Epithelial cell of esophagus (primary cell): ENCODE data around the gene MIF.
A peak's percentile ranks its signal among the peaks of the same experiment; 100 is the strongest.
"Not testable (repeated sequence)": the region's sequence is repeated elsewhere in the genome, so short reads cannot be mapped to it uniquely, and the experiment has no call there.

ENCODE experiments used
- DNase-seq: peaks from one replicate; pipeline ENCODE4 v3.0.0; 2010; ENCODE audit warnings: low read depth
- H3K4me3 ChIP-seq: 2 replicates; pipeline ENCODE4 v1.5.1; 2011; ENCODE audit warnings: mild to moderate bottlenecking, low read length, control low read depth
- TF ChIP-seq, protein P1 (sequence below): IDR thresholded peaks from 2 replicates; pipeline ENCODE4 v1.5.1; 2011; ENCODE audit warnings: low read depth, mild to moderate bottlenecking, low read length, control low read depth, inconsistent platforms; ENCODE audit not compliant: insufficient read depth; ENCODE audit errors: missing control alignments

MIF gene

GRCh38 chr22:23913306-23913660 lies 19.1 kb downstream of the MIF start:
- DNase-seq = no peak
- H3K4me3 ChIP-seq = peak overlapping the region; percentile 73
- TF ChIP-seq, protein P1, sequence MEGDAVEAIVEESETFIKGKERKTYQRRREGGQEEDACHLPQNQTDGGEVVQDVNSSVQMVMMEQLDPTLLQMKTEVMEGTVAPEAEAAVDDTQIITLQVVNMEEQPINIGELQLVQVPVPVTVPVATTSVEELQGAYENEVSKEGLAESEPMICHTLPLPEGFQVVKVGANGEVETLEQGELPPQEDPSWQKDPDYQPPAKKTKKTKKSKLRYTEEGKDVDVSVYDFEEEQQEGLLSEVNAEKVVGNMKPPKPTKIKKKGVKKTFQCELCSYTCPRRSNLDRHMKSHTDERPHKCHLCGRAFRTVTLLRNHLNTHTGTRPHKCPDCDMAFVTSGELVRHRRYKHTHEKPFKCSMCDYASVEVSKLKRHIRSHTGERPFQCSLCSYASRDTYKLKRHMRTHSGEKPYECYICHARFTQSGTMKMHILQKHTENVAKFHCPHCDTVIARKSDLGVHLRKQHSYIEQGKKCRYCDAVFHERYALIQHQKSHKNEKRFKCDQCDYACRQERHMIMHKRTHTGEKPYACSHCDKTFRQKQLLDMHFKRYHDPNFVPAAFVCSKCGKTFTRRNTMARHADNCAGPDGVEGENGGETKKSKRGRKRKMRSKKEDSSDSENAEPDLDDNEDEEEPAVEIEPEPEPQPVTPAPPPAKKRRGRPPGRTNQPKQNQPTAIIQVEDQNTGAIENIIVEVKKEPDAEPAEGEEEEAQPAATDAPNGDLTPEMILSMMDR = no peak

GRCh38 chr22:23913661-23914353 lies 19.6 kb downstream of the MIF start:
- peak overlapping the region; percentile 73 for H3K4me3 ChIP-seq
- peak; percentile 99 for DNase-seq
- TF ChIP-seq, protein P1 = no peak

GRCh38 chr22:23915290-23915689 lies 21.1 kb downstream of the MIF start:
- no peak overlapping the region for H3K4me3 ChIP-seq
- no peak for DNase-seq
- TF ChIP-seq, protein P1 = no peak

- H3K4me3 ChIP-seq, DNase-seq: not testable (repeated sequence)
Measured at GRCh38 chr22:23920267-23920611, 26.1 kb downstream of the MIF start.

GRCh38 chr22:23921586-23922201 lies 27.5 kb downstream of the MIF start:
- not testable (repeated sequence) for H3K4me3 ChIP-seq
- DNase-seq = peak; percentile 77

DNA sequence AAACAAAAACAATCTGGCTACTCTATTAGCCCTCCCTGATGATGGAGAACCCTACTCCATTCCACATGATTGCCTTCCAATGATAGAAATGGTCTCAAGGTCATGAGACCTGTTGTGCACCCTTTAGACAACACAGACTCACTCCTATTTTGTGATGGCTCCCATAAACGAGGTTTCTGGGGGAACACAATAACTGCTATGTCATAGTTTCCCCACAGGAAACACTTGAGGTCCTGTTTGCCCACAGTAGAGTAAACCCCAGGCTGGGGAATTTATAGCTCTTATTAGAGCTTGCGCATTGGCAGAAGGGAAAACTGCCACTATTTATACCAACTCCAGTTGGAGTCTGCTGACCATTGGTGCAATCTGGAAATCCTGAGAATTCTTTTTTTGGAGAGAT lies 28.7 kb downstream of the MIF start:
- TF ChIP-seq, protein P1 = no peak
- H3K4me3 ChIP-seq = no peak overlapping the region
- no peak for DNase-seq

- DNase-seq = no peak
- TF ChIP-seq, protein P1 = no peak
- H3K4me3 ChIP-seq = no peak overlapping the region
Measured at GRCh38 chr22:23925020-23925606, 30.9 kb downstream of the MIF start.

- DNase-seq = no peak
- no peak overlapping the region for H3K4me3 ChIP-seq
- TF ChIP-seq, protein P1 = no peak
Measured at GRCh38 chr22:23926561-23926960, 32.4 kb downstream of the MIF start.
